Fibroblast of mammary gland (primary cell): ENCODE measurements around the gene OXNAD1.
"Not testable (repeated sequence)": the region's sequence is repeated elsewhere in the genome, so short reads cannot be mapped to it uniquely, and the experiment has no call there.

Experiments used
- DNase-seq: peaks from one replicate; pipeline ENCODE4 v3.0.0-alpha.2; 2010; ENCODE audit warnings: low read depth
- H3K4me3 ChIP-seq: 2 replicates; pipeline ENCODE4 v1.5.1; 2011; ENCODE audit warnings: low read depth, mild to moderate bottlenecking, low read length, moderate library complexity; ENCODE audit not compliant: control insufficient read depth
- TF ChIP-seq, protein P1 (sequence below): conservative IDR thresholded peaks from 2 replicates; pipeline ENCODE4 v1.5.1; 2011; ENCODE audit warnings: low read depth, low read length, inconsistent platforms; ENCODE audit not compliant: control insufficient read depth, insufficient read depth

The OXNAD1 gene

DNA sequence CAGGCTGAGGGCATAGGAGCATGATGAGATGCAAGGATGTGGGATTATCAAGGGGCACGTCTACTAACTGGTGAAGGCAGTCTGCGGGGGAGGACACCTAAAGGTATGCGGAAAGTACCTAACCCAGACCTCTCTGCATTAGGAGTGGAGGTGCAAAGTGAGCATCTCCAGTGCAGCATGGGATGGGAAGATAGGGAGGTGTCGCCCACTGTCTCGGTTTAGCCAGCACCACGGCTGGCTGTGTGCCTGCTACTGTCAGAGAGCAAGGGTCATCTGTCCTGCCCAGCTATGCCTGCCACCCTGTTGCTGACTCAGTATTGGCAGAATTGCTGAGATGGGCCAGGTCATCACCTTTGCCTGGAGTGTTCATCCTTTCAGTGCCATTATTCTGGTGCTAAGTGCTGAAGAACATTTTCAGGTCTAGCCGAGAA is 40.1 kb downstream of the OXNAD1 start:
- H3K4me3 ChIP-seq = no peak overlapping the region
- no peak for DNase-seq
- TF ChIP-seq, protein P1, sequence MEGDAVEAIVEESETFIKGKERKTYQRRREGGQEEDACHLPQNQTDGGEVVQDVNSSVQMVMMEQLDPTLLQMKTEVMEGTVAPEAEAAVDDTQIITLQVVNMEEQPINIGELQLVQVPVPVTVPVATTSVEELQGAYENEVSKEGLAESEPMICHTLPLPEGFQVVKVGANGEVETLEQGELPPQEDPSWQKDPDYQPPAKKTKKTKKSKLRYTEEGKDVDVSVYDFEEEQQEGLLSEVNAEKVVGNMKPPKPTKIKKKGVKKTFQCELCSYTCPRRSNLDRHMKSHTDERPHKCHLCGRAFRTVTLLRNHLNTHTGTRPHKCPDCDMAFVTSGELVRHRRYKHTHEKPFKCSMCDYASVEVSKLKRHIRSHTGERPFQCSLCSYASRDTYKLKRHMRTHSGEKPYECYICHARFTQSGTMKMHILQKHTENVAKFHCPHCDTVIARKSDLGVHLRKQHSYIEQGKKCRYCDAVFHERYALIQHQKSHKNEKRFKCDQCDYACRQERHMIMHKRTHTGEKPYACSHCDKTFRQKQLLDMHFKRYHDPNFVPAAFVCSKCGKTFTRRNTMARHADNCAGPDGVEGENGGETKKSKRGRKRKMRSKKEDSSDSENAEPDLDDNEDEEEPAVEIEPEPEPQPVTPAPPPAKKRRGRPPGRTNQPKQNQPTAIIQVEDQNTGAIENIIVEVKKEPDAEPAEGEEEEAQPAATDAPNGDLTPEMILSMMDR = no peak

DNA sequence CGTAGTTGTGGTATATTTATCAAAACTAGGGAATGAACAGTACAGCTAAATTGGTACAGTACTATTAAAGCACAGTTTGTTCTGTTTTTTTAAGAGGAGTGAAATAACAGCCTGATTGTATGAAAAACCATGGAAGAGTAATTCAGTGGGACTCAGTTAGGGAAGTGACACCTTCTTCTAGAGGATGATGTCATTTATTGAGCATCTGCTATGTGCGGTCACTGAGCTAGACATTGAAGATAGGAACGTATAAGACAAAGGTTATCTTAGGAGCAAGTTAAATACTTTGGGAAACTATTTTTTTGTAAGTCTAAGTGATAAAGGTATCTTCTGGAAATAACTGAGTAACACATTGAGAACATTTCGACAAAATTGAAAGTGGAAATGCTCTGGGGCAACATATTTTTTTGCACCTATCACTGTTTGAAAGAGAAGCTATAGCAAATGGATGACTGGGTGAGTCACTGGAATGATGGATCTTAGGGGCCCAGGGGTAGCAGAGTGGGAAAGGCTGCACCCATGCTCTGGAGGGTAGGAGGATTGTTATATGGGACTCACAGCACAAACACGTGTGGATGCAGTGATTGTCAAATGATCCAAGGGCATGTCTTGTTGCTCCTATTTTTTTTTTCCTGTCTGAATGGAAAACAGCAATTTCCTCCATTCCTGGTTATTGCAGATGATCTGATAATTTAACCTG is 43.0 kb downstream of the OXNAD1 start:
- DNase-seq = no peak
- TF ChIP-seq, protein P1 = no peak
- H3K4me3 ChIP-seq = no peak overlapping the region

DNA sequence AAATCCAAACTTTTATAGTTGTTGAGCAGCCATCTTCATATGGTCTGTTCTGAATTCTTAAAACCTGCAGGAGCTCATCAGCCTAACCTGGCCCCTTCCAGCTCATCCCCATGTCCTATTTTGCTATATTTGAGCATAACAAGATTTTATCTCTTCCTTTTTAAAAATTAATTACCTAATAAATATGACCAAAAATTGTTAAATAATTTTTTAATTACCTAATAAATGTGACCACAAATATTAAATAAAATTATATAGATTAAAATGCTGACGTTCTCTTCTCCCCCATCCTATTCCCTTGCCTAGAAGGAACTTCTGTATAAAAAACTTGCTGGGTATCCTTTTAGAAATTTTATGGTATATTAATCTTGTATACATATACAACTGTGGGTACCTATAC is 43.7 kb downstream of the OXNAD1 start:
- TF ChIP-seq, protein P1 = no peak
- DNase-seq = no peak
- H3K4me3 ChIP-seq = no peak overlapping the region

DNA sequence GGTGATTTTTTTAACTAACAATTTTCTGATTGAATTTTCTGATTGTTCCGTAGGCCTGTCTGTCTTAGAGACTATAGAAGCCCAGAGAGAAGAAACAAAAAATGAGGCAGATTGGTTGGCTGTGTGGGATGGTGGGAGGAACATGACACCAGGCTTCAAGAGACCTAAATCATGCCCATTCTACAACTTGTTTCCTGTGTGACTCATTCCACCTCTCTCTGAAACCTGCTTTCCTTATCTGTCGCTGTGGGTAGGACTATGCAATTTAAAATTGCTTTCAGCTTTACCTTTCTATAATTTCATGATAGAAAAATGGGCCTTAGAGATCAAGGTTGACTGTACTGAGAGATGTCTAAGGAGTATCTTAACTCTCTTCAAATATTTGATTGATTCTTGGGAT is 44.5 kb downstream of the OXNAD1 start:
- peak; percentile 61 for DNase-seq

DNA sequence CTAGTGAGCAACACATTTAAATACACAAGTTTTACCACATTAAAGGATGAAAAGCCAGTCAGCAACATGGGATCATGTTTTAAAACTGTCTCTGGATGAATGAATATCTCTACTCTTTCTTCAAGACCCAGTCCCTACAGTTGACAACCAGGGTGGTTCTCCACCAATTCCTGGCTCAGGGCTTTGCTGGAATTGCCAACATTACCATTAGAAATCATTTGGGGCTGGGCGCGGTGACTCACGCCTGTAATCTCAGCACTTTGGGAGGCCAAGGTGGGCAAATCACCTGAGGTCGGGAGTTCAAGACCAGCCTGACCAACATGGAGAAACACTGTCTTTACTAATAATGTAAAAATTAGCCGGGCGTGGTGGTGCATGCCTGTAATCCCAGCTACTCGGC is 45.5 kb downstream of the OXNAD1 start:
- DNase-seq = not testable (repeated sequence)

More for the DNA sequence above, 44.5 kb downstream of the OXNAD1 start:
- TF ChIP-seq, protein P1 = no peak
- H3K4me3 ChIP-seq = no peak overlapping the region

DNA sequence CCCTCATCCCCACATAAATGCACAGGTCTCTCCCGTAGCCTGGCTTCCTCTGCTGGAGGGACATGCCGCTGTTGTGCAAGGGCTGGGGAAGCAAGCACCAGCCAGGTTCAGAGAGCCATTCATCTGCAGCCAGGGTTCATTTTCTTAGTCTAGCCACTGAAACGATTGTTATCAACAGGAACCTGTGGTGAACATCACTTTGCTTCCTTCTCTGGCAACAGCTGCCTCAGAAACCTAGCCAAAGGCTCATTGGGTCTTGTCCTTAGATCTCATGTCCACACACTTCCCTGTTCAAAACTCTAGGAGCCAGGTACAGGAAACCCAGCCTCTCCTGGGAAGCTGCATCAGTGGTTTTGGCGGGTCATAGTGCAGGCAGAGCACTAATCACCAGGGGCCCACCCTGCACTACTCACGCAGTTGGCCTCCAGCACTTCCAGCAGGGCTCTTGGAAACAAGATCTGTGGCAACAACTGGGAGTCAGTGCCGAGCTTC is 47.0 kb downstream of the OXNAD1 start:
- peak; percentile 63 for DNase-seq
- TF ChIP-seq, protein P1 = no peak
- H3K4me3 ChIP-seq = no peak overlapping the region

More for the DNA sequence above, 45.5 kb downstream of the OXNAD1 start:
- not testable (repeated sequence) for H3K4me3 ChIP-seq

DNA sequence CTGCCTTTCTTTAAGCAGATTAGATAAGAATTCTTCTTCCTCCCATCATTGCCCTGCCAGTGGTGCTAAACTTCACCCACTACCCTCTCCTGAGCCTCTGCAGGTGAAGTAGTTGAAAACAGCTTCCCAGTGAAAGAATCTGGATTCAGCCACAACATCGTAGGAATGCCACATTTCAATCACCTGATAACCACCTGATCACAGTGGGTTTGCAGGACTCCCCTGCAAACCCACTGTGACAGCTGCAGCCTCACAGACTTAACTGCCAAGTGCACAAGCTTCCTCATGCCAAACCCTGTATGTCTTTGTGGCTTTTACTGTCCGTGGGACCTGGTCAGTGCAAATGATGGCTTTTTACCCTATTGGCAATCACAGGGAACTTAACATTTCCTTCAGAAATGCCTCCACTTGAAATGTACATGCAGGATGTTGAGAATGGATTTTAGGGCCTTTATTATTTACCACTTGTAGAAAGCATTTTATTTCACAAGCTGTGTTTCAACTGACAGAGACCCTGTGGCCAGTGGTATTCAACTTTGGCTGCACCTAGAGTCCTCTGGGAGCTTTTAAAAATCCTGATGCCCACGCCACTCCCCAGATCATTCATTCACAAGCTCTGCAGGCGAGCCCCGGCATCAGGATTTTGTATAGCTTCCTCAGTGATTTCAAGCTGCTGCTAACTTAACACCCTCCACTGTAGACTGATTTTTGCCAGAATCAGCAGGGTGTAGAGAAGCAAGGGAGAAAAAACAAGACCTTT is 49.1 kb downstream of the OXNAD1 start:
- TF ChIP-seq, protein P1 = no peak
- DNase-seq = no peak
- no peak overlapping the region for H3K4me3 ChIP-seq
